ENCODE measurements around the gene AKAP6.

AKAP6 gene

DNA sequence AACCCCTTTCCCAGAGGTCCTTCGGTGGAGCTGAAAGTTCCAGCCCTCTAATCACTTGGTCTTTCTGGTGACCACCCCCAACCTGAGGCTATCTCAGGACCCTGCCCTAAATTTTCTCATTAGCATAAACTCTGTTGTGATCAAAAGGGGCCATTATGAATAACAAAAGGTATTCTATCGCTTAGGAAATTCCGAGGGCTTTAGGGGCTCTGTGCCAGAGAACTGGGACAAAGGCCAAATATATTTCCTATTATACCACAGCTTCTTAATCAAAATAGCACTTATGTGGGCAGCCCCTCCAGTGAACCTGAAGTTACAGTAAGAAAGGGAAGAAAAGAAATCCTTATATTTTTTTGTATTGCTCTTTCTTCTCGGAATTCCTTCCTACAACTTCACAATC, 484.3 kb downstream of the AKAP6 start:
- no peak for DNase-seq (ENCODE audit: extremely low read depth, low read depth)
- TF ChIP-seq, protein P1, sequence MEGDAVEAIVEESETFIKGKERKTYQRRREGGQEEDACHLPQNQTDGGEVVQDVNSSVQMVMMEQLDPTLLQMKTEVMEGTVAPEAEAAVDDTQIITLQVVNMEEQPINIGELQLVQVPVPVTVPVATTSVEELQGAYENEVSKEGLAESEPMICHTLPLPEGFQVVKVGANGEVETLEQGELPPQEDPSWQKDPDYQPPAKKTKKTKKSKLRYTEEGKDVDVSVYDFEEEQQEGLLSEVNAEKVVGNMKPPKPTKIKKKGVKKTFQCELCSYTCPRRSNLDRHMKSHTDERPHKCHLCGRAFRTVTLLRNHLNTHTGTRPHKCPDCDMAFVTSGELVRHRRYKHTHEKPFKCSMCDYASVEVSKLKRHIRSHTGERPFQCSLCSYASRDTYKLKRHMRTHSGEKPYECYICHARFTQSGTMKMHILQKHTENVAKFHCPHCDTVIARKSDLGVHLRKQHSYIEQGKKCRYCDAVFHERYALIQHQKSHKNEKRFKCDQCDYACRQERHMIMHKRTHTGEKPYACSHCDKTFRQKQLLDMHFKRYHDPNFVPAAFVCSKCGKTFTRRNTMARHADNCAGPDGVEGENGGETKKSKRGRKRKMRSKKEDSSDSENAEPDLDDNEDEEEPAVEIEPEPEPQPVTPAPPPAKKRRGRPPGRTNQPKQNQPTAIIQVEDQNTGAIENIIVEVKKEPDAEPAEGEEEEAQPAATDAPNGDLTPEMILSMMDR (IDR thresholded peaks at IDR 0.05; ENCODE audit: low read depth, low read length) = no peak

DNA sequence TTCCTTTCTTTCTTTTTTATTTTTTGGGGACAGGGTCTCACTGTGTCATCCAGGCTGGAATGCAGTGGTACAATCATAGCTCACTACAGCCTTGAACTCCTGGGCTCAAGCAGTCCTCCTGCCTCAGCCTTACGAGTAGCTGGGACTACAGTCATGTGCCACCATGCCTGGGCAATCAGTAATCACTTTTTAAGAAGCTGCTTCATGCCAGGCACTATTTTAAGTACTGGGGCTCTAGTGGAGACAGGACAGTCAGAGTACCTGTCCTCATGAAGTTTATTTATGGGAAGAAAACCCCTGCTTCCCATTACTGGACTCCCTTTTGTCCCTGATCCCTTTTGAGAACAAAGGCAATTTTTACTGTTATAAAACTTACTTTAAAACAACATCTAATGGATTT, 485.6 kb downstream of the AKAP6 start:
- DNase-seq (ENCODE audit: extremely low read depth, low read depth) = no peak
- TF ChIP-seq, protein P1 (IDR thresholded peaks at IDR 0.05; ENCODE audit: low read depth, low read length) = no peak

- TF ChIP-seq, protein P1 (IDR thresholded peaks at IDR 0.05; ENCODE audit: low read depth, low read length) = no peak
- DNase-seq (ENCODE audit: extremely low read depth, low read depth) = no peak
Observed at GRCh38 chr14:32816588-32816987, 487.5 kb downstream of the AKAP6 start.

DNA sequence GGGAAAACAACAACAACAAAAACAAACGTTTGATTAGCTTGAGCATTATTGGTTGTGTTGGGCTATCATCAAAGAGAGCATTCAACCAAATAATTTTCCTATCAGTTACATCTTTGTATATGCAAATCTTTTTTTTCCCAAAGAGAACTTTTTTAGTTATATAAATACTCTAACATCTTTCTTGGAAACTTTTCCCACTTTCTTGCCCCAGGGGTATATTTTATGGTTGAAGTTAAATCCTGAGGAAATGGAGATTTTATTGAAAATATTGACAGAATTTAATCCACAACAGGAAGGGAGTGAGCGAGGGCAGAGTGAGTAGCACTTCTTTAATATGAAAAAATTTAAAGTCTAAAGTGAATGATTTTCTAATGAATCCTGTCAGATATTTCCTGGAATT, 488.7 kb downstream of the AKAP6 start:
- TF ChIP-seq, protein P1 (IDR thresholded peaks at IDR 0.05; ENCODE audit: low read depth, low read length) = no peak
- DNase-seq (ENCODE audit: extremely low read depth, low read depth) = no peak

GRCh38 chr14:32818581-32818980, 489.5 kb downstream of the AKAP6 start:
- no peak for DNase-seq (ENCODE audit: extremely low read depth, low read depth)
- TF ChIP-seq, protein P1 (IDR thresholded peaks at IDR 0.05; ENCODE audit: low read depth, low read length) = no peak

DNA sequence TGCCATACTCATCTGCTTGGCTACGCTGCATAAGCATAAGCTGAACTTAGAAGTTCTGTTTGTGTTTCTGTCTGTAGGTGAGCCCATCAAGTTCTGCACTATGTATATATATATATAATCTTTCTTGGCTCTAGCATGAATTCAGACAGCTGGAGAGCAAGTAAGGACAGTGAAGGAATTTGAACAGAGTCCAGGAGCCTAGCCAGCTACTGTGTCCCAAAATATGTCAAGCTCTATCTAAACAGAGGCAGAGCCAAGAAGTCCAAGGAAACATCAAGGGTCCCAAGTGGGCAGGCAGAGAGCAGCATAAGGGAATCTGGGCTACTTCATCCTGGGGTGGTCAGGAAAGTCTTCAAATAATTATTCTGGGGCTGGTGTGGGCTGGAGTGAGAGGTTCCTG, 491.1 kb downstream of the AKAP6 start:
- TF ChIP-seq, protein P1 (IDR thresholded peaks at IDR 0.05; ENCODE audit: low read depth, low read length) = no peak

GRCh38 chr14:32820682-32821081, 491.6 kb downstream of the AKAP6 start:
- TF ChIP-seq, protein P1 (IDR thresholded peaks at IDR 0.05; ENCODE audit: low read depth, low read length) = no peak
- no peak for DNase-seq (ENCODE audit: extremely low read depth, low read depth)

More for the DNA sequence above, 491.1 kb downstream of the AKAP6 start:
- no peak for DNase-seq (ENCODE audit: extremely low read depth, low read depth)

Measured in AG09319 (cell line).